H1 (cell line): Measurements from ENCODE around the gene ROR1. TPM values are rescaled to one million over a fixed set of nuclear protein-coding genes. Genes with fewer than 3 reads are reported as not detected.

ENCODE experiments used
- CTCF ChIA-PET: fragments of 300-600 bp; sonication (Branson Sonifier 250); formaldehyde crosslinking; loops from one replicate; lab custom pipeline; 2021; ENCODE audit not compliant: partially characterized antibody; lab: Charles Lee
- POLR2A ChIA-PET: fragments of 300-600 bp; sonication (Branson Sonifier 250); formaldehyde crosslinking; loops from one replicate; lab custom pipeline; 2021; ENCODE audit warnings: inconsistent platforms; ENCODE audit not compliant: partially characterized antibody; lab: Charles Lee
- DNase-seq, 2 experiments: peaks; one replicate each; pipeline versions ENCODE4 v3.0.0 to v3.0.0-alpha.2; 2010 to 2022; ENCODE audit warnings: low spot score in 2 of 2, low read depth in 1 of 2, mixed read lengths in 1 of 2
- FAIRE-seq: peaks from 2 replicates; lab custom pipeline; 2011; peaks lifted over from hg19 to GRCh38; lab: Jason Lieb, UNC
- H2AFZ ChIP-seq: 2 replicates; pipeline ENCODE4 v1.8.1; 2012; ENCODE audit warnings: low read length, inconsistent platforms
- H2AK5ac ChIP-seq: 2 replicates; pipeline ENCODE4 v1.6.1; 2013; ENCODE audit warnings: low read depth, low read length
- H2BK120ac ChIP-seq: replicated peaks from 2 replicates; pipeline ENCODE3; 2013; ENCODE audit warnings: low read depth, low read length, inconsistent platforms
- H2BK12ac ChIP-seq: 2 replicates; pipeline ENCODE4 v1.6.1; 2013; ENCODE audit warnings: low read depth, low read length
- H2BK15ac ChIP-seq: 2 replicates; pipeline ENCODE4 v1.6.1; 2013; ENCODE audit warnings: low read length
- H2BK20ac ChIP-seq: 2 replicates; pipeline ENCODE4 v1.6.1; 2013; ENCODE audit warnings: low read length
- H2BK5ac ChIP-seq: 2 replicates; pipeline ENCODE4 v1.6.1; 2013; ENCODE audit warnings: low read depth, low read length
- H3K14ac ChIP-seq: 2 replicates; pipeline ENCODE4 v1.6.1; 2013; ENCODE audit warnings: inconsistent platforms; ENCODE audit not compliant: insufficient read length
- H3K18ac ChIP-seq: 2 replicates; pipeline ENCODE4 v1.6.1; 2013; ENCODE audit warnings: low read length; ENCODE audit errors: extremely low read depth
- H3K23ac ChIP-seq: 2 replicates; pipeline ENCODE4 v1.6.1; 2013; ENCODE audit warnings: inconsistent platforms; ENCODE audit not compliant: insufficient read length
- H3K23me2 ChIP-seq: 2 replicates; pipeline ENCODE4 v1.6.1; 2013; ENCODE audit warnings: low read depth, low read length
- H3K27ac ChIP-seq: 2 replicates; pipeline ENCODE4 v1.6.1; 2011; ENCODE audit warnings: low read depth, low read length, inconsistent platforms
- H3K27me3 ChIP-seq, 4 experiments: replicated peaks in 1 of 4; 1 replicate in 1 of 4; 2 replicates in 3 of 4; pipeline versions ENCODE4 v1.6.1 to v1.8.1; 2011 to 2013; ENCODE audit warnings: low read length in 3 of 4, mild to moderate bottlenecking in 3 of 4, inconsistent platforms in 2 of 4, mixed read lengths in 2 of 4, moderate library complexity in 1 of 4; ENCODE audit not compliant: control insufficient read depth in 3 of 4, insufficient read depth in 3 of 4; ENCODE audit errors: extremely low read depth in 1 of 4
- H3K36me3 ChIP-seq, 4 experiments: 2 replicates each; pipeline versions ENCODE4 v1.6.1 to v1.8.1; 2011 to 2013; ENCODE audit warnings: mild to moderate bottlenecking in 4 of 4, low read length in 3 of 4, moderate library complexity in 2 of 4, control low read depth in 1 of 4, inconsistent platforms in 1 of 4; ENCODE audit not compliant: insufficient read depth in 4 of 4, control insufficient read depth in 2 of 4
- H3K4ac ChIP-seq: replicated peaks from 2 replicates; pipeline ENCODE3; 2013; ENCODE audit warnings: low read length, low read depth, mixed read lengths, inconsistent platforms; ENCODE audit not compliant: insufficient read length
- H3K4me1 ChIP-seq, 4 experiments: replicated peaks in 1 of 4; 1 replicate in 1 of 4; 2 replicates in 3 of 4; pipeline versions ENCODE4 v1.6.1 to v1.8.1; 2011 to 2013; ENCODE audit warnings: low read length in 3 of 4, inconsistent platforms in 2 of 4, mixed read lengths in 1 of 4; ENCODE audit not compliant: insufficient read depth in 4 of 4, control insufficient read depth in 3 of 4
- H3K4me2 ChIP-seq, 2 experiments: 2 replicates each; pipeline versions ENCODE4 v1.6.1 to v1.8.1; 2011 to 2013; ENCODE audit warnings: low read depth in 2 of 2, low read length in 2 of 2, control low read depth in 1 of 2, inconsistent platforms in 1 of 2, mild to moderate bottlenecking in 1 of 2; ENCODE audit not compliant: insufficient read depth in 1 of 2
- H3K4me3 ChIP-seq, 4 experiments: fragments of 200-600, 300-600 bp in 1 of 4; sonication (generic), shearing (Covaris generic), sonication (Bioruptor Twin) in 1 of 4; 2 replicates each; pipeline versions ENCODE4 v1.5.1 to v1.8.1; 2011 to 2016; ENCODE audit warnings: low read length in 4 of 4, low read depth in 3 of 4, control low read depth in 2 of 4, inconsistent platforms in 2 of 4, mild to moderate bottlenecking in 2 of 4, mixed read lengths in 1 of 4, moderate library complexity in 1 of 4; ENCODE audit not compliant: insufficient read depth in 2 of 4; ENCODE audit errors: extremely low read depth in 1 of 4
- H3K56ac ChIP-seq: replicated peaks from 2 replicates; pipeline ENCODE3; 2013; ENCODE audit warnings: low read depth, mild to moderate bottlenecking, mixed read lengths, low read length, inconsistent platforms; ENCODE audit not compliant: insufficient read length
- H3K79me1 ChIP-seq: 2 replicates; pipeline ENCODE4 v1.6.1; 2013; ENCODE audit warnings: low read depth, low read length, control low read depth
- H3K79me2 ChIP-seq, 2 experiments: 2 replicates each; pipeline versions ENCODE4 v1.6.1 to v1.8.1; 2012 to 2013; ENCODE audit warnings: low read length in 2 of 2, mild to moderate bottlenecking in 2 of 2, inconsistent platforms in 1 of 2; ENCODE audit not compliant: insufficient read depth in 2 of 2, control insufficient read depth in 1 of 2
- H3K9ac ChIP-seq, 4 experiments: replicated peaks in 1 of 4; 1 replicate in 1 of 4; 2 replicates in 3 of 4; pipeline versions ENCODE4 v1.6.1 to v1.8.1; 2011 to 2013; ENCODE audit warnings: low read depth in 3 of 4, low read length in 3 of 4, control low read depth in 2 of 4, mild to moderate bottlenecking in 2 of 4, moderate library complexity in 2 of 4, inconsistent platforms in 1 of 4; ENCODE audit errors: extremely low read depth in 1 of 4
- H3K9me3 ChIP-seq, 2 experiments: 2 replicates each; pipeline versions ENCODE4 v1.6.1 to v1.8.1; 2012 to 2013; ENCODE audit warnings: mild to moderate bottlenecking in 2 of 2, moderate library complexity in 2 of 2, control low read depth in 1 of 2, inconsistent platforms in 1 of 2, low read depth in 1 of 2, low read length in 1 of 2, mixed read lengths in 1 of 2; ENCODE audit not compliant: insufficient read depth in 2 of 2
- H4K20me1 ChIP-seq, 2 experiments: replicated peaks in 1 of 2; 2 replicates each; pipeline versions ENCODE3 to v1.8.1; 2011 to 2013; ENCODE audit warnings: inconsistent platforms in 2 of 2, low read length in 2 of 2, mild to moderate bottlenecking in 1 of 2; ENCODE audit not compliant: insufficient read depth in 2 of 2, control insufficient read depth in 1 of 2
- H4K5ac ChIP-seq: 2 replicates; pipeline ENCODE4 v1.6.1; 2013; ENCODE audit warnings: low read length, low read depth, mixed read lengths, inconsistent platforms; ENCODE audit not compliant: insufficient read length
- H4K8ac ChIP-seq: 2 replicates; pipeline ENCODE4 v1.8.0; 2013; ENCODE audit warnings: mild to moderate bottlenecking, moderate library complexity, low read length, inconsistent platforms; ENCODE audit not compliant: insufficient read depth; ENCODE audit errors: extremely low read depth
- H4K91ac ChIP-seq: replicated peaks from 2 replicates; pipeline ENCODE3; 2013; ENCODE audit warnings: low read length, mixed read lengths, inconsistent platforms; ENCODE audit not compliant: insufficient read length
- KDM4A ChIP-seq: IDR thresholded peaks from one replicate; pipeline ENCODE4 v1.7.1; 2012; ENCODE audit warnings: low read depth, mild to moderate bottlenecking, moderate library complexity, low read length, inconsistent platforms; ENCODE audit not compliant: severe bottlenecking
- WGBS, 2 experiments: shearing (Covaris generic) in 1 of 2; methylation state at CpG; one replicate each; pipeline versions ENCODE4 v1.1.6 to v1.1.7; 2013 to 2015; ENCODE audit warnings: low lambda C conversion rate in 2 of 2, mixed read lengths in 2 of 2, inconsistent platforms in 1 of 2, low coverage in 1 of 2, missing lambda C conversion rate in 1 of 2; ENCODE audit not compliant: insufficient replicate concordance in 2 of 2, insufficient coverage in 1 of 2, insufficient read length in 1 of 2; ENCODE audit errors: extremely low coverage in 1 of 2, missing lambda C conversion rate in 1 of 2; 5-methylcytosine and 5-hydroxymethylcytosine counted together
- polyA plus RNA-seq, 7 experiments: library from polyadenylated mRNA; depleted of rRNA in 3 of 7; stranded (reverse) in 5 of 7; unstranded in 2 of 7; fragments of >200 nt in 5 of 7; fragments of 200-250 nt in 2 of 7; gene quantifications; 1 replicate in 5 of 7; 2 replicates in 1 of 7; 4 replicates in 1 of 7; pipeline versions ENCODE4 v1.2.1 to v1.2.3, GENCODE V29; 2011 to 2013; ENCODE audit warnings: missing spikeins in 2 of 7, mixed read lengths in 2 of 7
- total RNA-seq: library from RNA; stranded (reverse); fragmentation: NEBNext Ultra II Directional; extraction: Animal tissue kit (Norgen Biotek cat#: 25700); gene quantifications from 2 replicates; pipeline ENCODE4 v1.2.1, GENCODE V29; 2021
- TF ChIP-seq, protein P1 (sequence below), 3 experiments: IDR thresholded peaks; 1 replicate in 2 of 3; 2 replicates in 1 of 3; pipeline versions ENCODE4 v1.5.1 to v1.6.1; 2011; ENCODE audit warnings: low read length in 3 of 3, mild to moderate bottlenecking in 3 of 3, inconsistent platforms in 2 of 3, low read depth in 1 of 3, moderate library complexity in 1 of 3; ENCODE audit not compliant: insufficient read depth in 1 of 3; ENCODE audit errors: control extremely low read depth in 1 of 3

The ROR1 gene
- total and polyA plus RNA-seq, 2 of the 8 experiments (the other 6 are each of a cell fraction or from before 2014, with no cell fraction given): 33.6 to 73.6 TPM

GRCh38 chr1:64000021-64000420 is 226.2 kb downstream of the ROR1 start:
- 90 to 100% methylated on average over 1 to 3 of the region's 3 CpGs for WGBS, 2 experiments
- H3K23ac ChIP-seq: no peak overlapping the region
- H2BK5ac ChIP-seq: no peak overlapping the region
- DNase-seq: no peak
- no peaks in the 10 kb centered on the region for H3K27me3 ChIP-seq
- no peak overlapping the region for H3K27ac ChIP-seq
- no peak overlapping the region for H3K4ac ChIP-seq
- no peak overlapping the region for H4K5ac ChIP-seq
- H3K18ac ChIP-seq: no peak overlapping the region
- no peak for TF ChIP-seq KDM4A
- TF ChIP-seq, protein P1, sequence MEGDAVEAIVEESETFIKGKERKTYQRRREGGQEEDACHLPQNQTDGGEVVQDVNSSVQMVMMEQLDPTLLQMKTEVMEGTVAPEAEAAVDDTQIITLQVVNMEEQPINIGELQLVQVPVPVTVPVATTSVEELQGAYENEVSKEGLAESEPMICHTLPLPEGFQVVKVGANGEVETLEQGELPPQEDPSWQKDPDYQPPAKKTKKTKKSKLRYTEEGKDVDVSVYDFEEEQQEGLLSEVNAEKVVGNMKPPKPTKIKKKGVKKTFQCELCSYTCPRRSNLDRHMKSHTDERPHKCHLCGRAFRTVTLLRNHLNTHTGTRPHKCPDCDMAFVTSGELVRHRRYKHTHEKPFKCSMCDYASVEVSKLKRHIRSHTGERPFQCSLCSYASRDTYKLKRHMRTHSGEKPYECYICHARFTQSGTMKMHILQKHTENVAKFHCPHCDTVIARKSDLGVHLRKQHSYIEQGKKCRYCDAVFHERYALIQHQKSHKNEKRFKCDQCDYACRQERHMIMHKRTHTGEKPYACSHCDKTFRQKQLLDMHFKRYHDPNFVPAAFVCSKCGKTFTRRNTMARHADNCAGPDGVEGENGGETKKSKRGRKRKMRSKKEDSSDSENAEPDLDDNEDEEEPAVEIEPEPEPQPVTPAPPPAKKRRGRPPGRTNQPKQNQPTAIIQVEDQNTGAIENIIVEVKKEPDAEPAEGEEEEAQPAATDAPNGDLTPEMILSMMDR (IDR thresholded peaks at IDR 0.05; ENCODE audit: control extremely low read depth in 1 of 3, insufficient read depth in 1 of 3, low read depth in 1 of 3, low read length in 3 of 3): no peak
- H2AFZ ChIP-seq: no peak overlapping the region
- no peak overlapping the region for H3K56ac ChIP-seq
- peaks cover 0 to 92% of the 10 kb centered on the region in 2 experiments; a peak in 3 of 4 replicates for H3K79me2 ChIP-seq
- no peaks in the 10 kb centered on the region for H3K36me3 ChIP-seq
- POLR2A ChIA-PET: interaction anchor here (0.6 kb wide), 1 partner anchor 9 kb away, joined by 3 read pairs; no protein-coding TSS in a partner anchor
- no peak overlapping the region for H2BK120ac ChIP-seq
- no peak overlapping the region for H2BK20ac ChIP-seq
- no peak overlapping the region for H3K9ac ChIP-seq
- no peak for FAIRE-seq
- H4K8ac ChIP-seq: no peak overlapping the region
- CTCF ChIA-PET: interaction anchor here (1.2 kb wide), 1 partner anchor 17 kb away, joined by 4 read pairs; no protein-coding TSS in a partner anchor
- no peak overlapping the region for H3K4me3 ChIP-seq
- peaks cover 2 to 6% of the 10 kb centered on the region in 2 experiments for H4K20me1 ChIP-seq
- no peak overlapping the region for H2BK12ac ChIP-seq
- H3K4me2 ChIP-seq: no peak overlapping the region
- no peak overlapping the region for H2AK5ac ChIP-seq
- H3K4me1 ChIP-seq: peaks cover 0 to 7% (median 0%) of the 10 kb centered on the region in 4 experiments; a peak in 2 of 7 replicates
- H3K23me2 ChIP-seq: no peaks in the 10 kb centered on the region
- no peak overlapping the region for H2BK15ac ChIP-seq
- H3K79me1 ChIP-seq: peaks cover 2% of the 10 kb centered on the region; the same call in 1 of the 2 replicates
- no peak overlapping the region for H4K91ac ChIP-seq
- H3K9me3 ChIP-seq: no peaks in the 10 kb centered on the region
- no peak overlapping the region for H3K14ac ChIP-seq
